ENCODE measurements around the gene ZNF512. TPM values are rescaled to one million over a fixed set of nuclear protein-coding genes. Genes with fewer than 3 reads are reported as not detected.

ZNF512 gene
- total RNA-seq, 3 donors from 2014 or later, result 28.8 to 42.7 (median 39.7) TPM

DNA sequence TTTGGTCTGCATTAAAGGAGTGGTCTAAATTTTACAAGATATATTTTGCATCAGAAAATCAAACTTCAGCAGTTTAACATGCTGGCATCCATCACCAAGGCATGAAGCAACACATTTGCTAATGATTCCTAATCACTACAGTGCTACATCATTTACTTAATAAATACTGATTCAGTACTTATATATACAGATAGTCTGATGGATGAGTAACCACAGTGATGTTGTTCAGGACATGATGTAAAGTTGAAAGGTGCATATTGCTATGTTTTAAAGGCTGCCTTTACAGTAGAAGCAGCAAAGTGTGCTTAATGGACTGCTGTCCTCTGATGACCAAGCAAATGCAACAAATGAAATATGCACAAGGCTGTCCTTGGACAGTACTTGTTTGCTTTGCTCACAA is 69.5 kb downstream of the ZNF512 start:
- no peak overlapping the region for H3K4me3 ChIP-seq
- H3K27ac ChIP-seq, result no peak overlapping the region
- H3K9me3 ChIP-seq, result no peaks in the 10 kb centered on the region
- intact Hi-C loops (cut with DNase I; ENCODE audit: low total_unique reads), result no loop called here
- no peaks in the 10 kb centered on the region for H3K4me1 ChIP-seq
- H3K36me3 ChIP-seq, result peaks cover 5% of the 10 kb centered on the region
- no peaks in the 10 kb centered on the region for H3K27me3 ChIP-seq
- TF ChIP-seq POLR2A (IDR thresholded peaks at IDR 0.05), result no peak
- TF ChIP-seq CTCF (IDR thresholded peaks at IDR 0.05), result no peak
- TF ChIP-seq POLR2AphosphoS5 (IDR thresholded peaks at IDR 0.05), result no peak
- DNase-seq (ENCODE audit: low spot score in 2 of 2), result no peak

DNA sequence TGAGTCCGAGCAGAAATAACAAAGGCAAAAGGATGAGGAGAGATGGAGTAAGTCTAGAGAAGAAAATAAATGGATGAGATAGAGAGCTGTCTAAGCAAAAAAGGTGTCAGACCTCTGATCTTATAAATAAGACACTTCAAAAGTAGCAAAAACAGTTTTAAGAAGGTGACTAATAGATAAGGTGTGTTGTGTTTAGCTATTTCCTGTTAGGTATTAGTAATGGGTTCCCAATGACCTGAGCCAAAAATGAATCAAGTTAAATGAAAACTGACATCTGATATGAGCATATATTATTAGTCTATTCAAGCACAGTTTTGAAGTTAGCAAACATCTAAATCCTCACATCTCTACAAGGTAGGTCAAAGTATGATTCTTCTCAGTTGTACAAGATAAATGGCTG is 69.9 kb downstream of the ZNF512 start:
- no peaks in the 10 kb centered on the region for H3K4me1 ChIP-seq
- intact Hi-C loops (cut with DNase I; ENCODE audit: low total_unique reads), result no loop called here
- no peak for DNase-seq (ENCODE audit: low spot score in 2 of 2)
- H3K27me3 ChIP-seq, result no peaks in the 10 kb centered on the region
- no peak for TF ChIP-seq POLR2AphosphoS5 (IDR thresholded peaks at IDR 0.05)
- no peak for TF ChIP-seq CTCF (IDR thresholded peaks at IDR 0.05)
- no peak for TF ChIP-seq POLR2A (IDR thresholded peaks at IDR 0.05)
- H3K36me3 ChIP-seq, result peaks cover 6% of the 10 kb centered on the region
- H3K4me3 ChIP-seq, result no peak overlapping the region
- H3K9me3 ChIP-seq, result no peaks in the 10 kb centered on the region
- H3K27ac ChIP-seq, result no peak overlapping the region

- Histone ChIP-seq H3K9me3 (no peaks in the 10 kb centered on the region), H3K4me1 (no peaks in the 10 kb centered on the region), H3K27ac (no peak overlapping the region), H3K4me3 (no peak overlapping the region), H3K27me3 (no peaks in the 10 kb centered on the region), H3K36me3 (peaks cover 6% of the 10 kb centered on the region)
- TF ChIP-seq POLR2AphosphoS5 (IDR thresholded peaks at IDR 0.05) (no peak), CTCF (IDR thresholded peaks at IDR 0.05) (no peak), POLR2A (IDR thresholded peaks at IDR 0.05) (no peak)
- intact Hi-C loops (cut with DNase I; ENCODE audit: low total_unique reads), result no loop called here
- no peak for DNase-seq (ENCODE audit: low spot score in 2 of 2)
Measured at GRCh38 chr2:27653397-27653796, 70.6 kb downstream of the ZNF512 start.

- TF ChIP-seq CTCF (IDR thresholded peaks at IDR 0.05), result no peak
- TF ChIP-seq POLR2A (IDR thresholded peaks at IDR 0.05), result no peak
- no peak for TF ChIP-seq POLR2AphosphoS5 (IDR thresholded peaks at IDR 0.05)
- Histone ChIP-seq H3K4me3 (no peak overlapping the region), H3K36me3 (peaks cover 6% of the 10 kb centered on the region), H3K27me3 (no peaks in the 10 kb centered on the region), H3K4me1 (no peaks in the 10 kb centered on the region), H3K27ac (no peak overlapping the region), H3K9me3 (no peaks in the 10 kb centered on the region)
- DNase-seq (ENCODE audit: low spot score in 2 of 2), result no peak
- intact Hi-C loops (cut with DNase I; ENCODE audit: low total_unique reads), result no loop called here
Measured at GRCh38 chr2:27655155-27655951, 72.5 kb downstream of the ZNF512 start.

GRCh38 chr2:27661371-27661770 is 78.5 kb downstream of the ZNF512 start:
- H3K4me1 ChIP-seq, result peaks cover 0 to 5% of the 10 kb centered on the region in 2 donors
- H3K36me3 ChIP-seq, result peaks cover 6% of the 10 kb centered on the region
- intact Hi-C loops (cut with DNase I; ENCODE audit: low total_unique reads), result no loop called here
- no peak for TF ChIP-seq POLR2A (IDR thresholded peaks at IDR 0.05)
- no peak for TF ChIP-seq CTCF (IDR thresholded peaks at IDR 0.05)
- no peak for TF ChIP-seq POLR2AphosphoS5 (IDR thresholded peaks at IDR 0.05)
- no peak overlapping the region for H3K27ac ChIP-seq
- no peaks in the 10 kb centered on the region for H3K27me3 ChIP-seq
- DNase-seq (ENCODE audit: low spot score in 2 of 2), result no peak
- no peak overlapping the region for H3K4me3 ChIP-seq
- no peaks in the 10 kb centered on the region for H3K9me3 ChIP-seq
